ENCODE results near the gene TMEM247. TPM values are rescaled to one million over a fixed set of nuclear protein-coding genes. Genes with fewer than 3 reads are reported as not detected.
"Not testable (repeated sequence)": the region's sequence is repeated elsewhere in the genome, so short reads cannot be mapped to it uniquely, and the experiment has no call there.

The TMEM247 gene
- total and polyA plus RNA-seq, 2 of the 8 experiments (the other 6 are each of a cell fraction or from before 2014, with no cell fraction given) = not detected

GRCh38 chr2:46522385-46522784, 43.0 kb downstream of the TMEM247 start:
- H3K23me2 ChIP-seq (ENCODE audit: low read depth, low read length); H2AFZ ChIP-seq (ENCODE audit: low read length); H3K9me3 ChIP-seq (ENCODE audit: insufficient read depth in 2 of 2, low read depth in 1 of 2, low read length in 1 of 2); H2BK5ac ChIP-seq (ENCODE audit: low read depth, low read length); FAIRE-seq; H3K9ac ChIP-seq (replicated peaks in 1 of 4; ENCODE audit: extremely low read depth in 1 of 4, low read depth in 3 of 4, low read length in 3 of 4); H3K36me3 ChIP-seq (ENCODE audit: control insufficient read depth in 2 of 4, insufficient read depth in 4 of 4, low read length in 3 of 4); H3K4ac ChIP-seq (replicated peaks; ENCODE audit: insufficient read length, low read depth, low read length); H3K4me1 ChIP-seq (replicated peaks in 1 of 4; ENCODE audit: control insufficient read depth in 3 of 4, insufficient read depth in 4 of 4, low read length in 3 of 4); H4K5ac ChIP-seq (ENCODE audit: insufficient read length, low read depth, low read length); H2BK12ac ChIP-seq (ENCODE audit: low read depth, low read length); DNase-seq (ENCODE audit: low read depth in 1 of 2, low spot score in 2 of 2); H3K4me2 ChIP-seq (ENCODE audit: insufficient read depth in 1 of 2, low read depth in 2 of 2, low read length in 2 of 2); H2BK15ac ChIP-seq (ENCODE audit: low read length); H3K56ac ChIP-seq (replicated peaks; ENCODE audit: insufficient read length, low read depth, low read length); CTCF ChIA-PET (ENCODE audit: partially characterized antibody); H4K91ac ChIP-seq (replicated peaks; ENCODE audit: insufficient read length, low read length); H3K79me2 ChIP-seq (ENCODE audit: control insufficient read depth in 1 of 2, insufficient read depth in 2 of 2, low read length in 2 of 2); H4K8ac ChIP-seq (ENCODE audit: extremely low read depth, insufficient read depth, low read length); H3K4me3 ChIP-seq (ENCODE audit: extremely low read depth in 1 of 4, insufficient read depth in 2 of 4, low read depth in 3 of 4, low read length in 4 of 4); H2BK120ac ChIP-seq (replicated peaks; ENCODE audit: low read depth, low read length); POLR2A ChIA-PET (ENCODE audit: partially characterized antibody); H3K18ac ChIP-seq (ENCODE audit: extremely low read depth, low read length); H3K23ac ChIP-seq (ENCODE audit: insufficient read length); H3K79me1 ChIP-seq (ENCODE audit: low read depth, low read length); H3K14ac ChIP-seq (ENCODE audit: insufficient read length); H2BK20ac ChIP-seq (ENCODE audit: low read length); H3K27me3 ChIP-seq (replicated peaks in 1 of 4; ENCODE audit: control insufficient read depth in 3 of 4, extremely low read depth in 1 of 4, insufficient read depth in 3 of 4, low read length in 3 of 4); H2AK5ac ChIP-seq (ENCODE audit: low read depth, low read length); H3K27ac ChIP-seq (ENCODE audit: low read depth, low read length); H4K20me1 ChIP-seq (replicated peaks in 1 of 2; ENCODE audit: control insufficient read depth in 1 of 2, insufficient read depth in 2 of 2, low read length in 2 of 2): not testable (repeated sequence)

Measured in H1 (cell line).